ENCODE data around the gene RAB27A. TPM values are rescaled to one million over a fixed set of nuclear protein-coding genes. Genes with fewer than 3 reads are reported as not detected.

Gene RAB27A
- total RNA-seq, 1 experiment from 2014 or later, result 8.0 TPM

DNA sequence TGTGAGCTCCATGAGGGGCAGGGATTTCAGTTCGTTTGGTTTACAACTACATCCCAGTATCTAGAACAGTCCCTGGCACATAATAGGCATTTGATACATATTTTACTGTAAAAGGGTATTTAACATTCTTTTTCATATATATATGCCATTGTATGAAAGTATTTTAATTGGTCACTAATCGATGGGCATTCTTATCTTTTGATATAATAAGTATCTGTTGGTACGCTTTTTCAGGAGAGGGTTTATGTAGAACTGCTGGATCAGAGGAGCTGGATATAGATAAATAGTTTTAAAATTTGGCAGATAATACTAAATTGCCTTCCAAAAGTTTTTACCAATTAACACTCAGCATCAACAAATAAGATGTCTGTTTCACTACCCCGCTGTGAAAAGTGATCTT lies 91.9 kb downstream of the RAB27A start:
- ATAC-seq (no peak), DNase-seq (ENCODE audit: low read depth, low spot score) (no peak)
- peaks cover 12% of the 10 kb centered on the region for H3K36me3 ChIP-seq (ENCODE audit: control insufficient read depth, insufficient read depth, low read length)
- BruUV-seq (replicated peaks), result no TSS peak
- H3K9me3 ChIP-seq (ENCODE audit: control insufficient read depth, insufficient read depth, low read depth, low read length), result no peaks in the 10 kb centered on the region; the same call in 1 of the 2 replicates
- intact Hi-C loops (cut with micrococcal nuclease; ENCODE audit: unreplicated experiment), result no loop called here
- no peaks in the 10 kb centered on the region for H3K27me3 ChIP-seq (ENCODE audit: control insufficient read depth, insufficient read depth, low read length)
- in situ Hi-C loops (cut with HindIII; ENCODE audit: low pct_unique_long_range_greater_than_20kb, low sequenced_read_pairs), result no loop called here
- CTCF ChIA-PET, result interaction anchor here (0.5 kb wide), 1 partner anchor 8 kb away, joined by 11 read pairs; no protein-coding TSS in a partner anchor
- TF ChIP-seq POLR2AphosphoS5 (IDR thresholded peaks at IDR 0.05; ENCODE audit: low read depth, low read length), result no peak
- TF ChIP-seq TCF7L2 (IDR thresholded peaks at IDR 0.05; ENCODE audit: low read depth, low read length), result no peak
- H3K4me3 ChIP-seq (ENCODE audit: low read depth in 2 of 2, low read length in 2 of 2), result peak overlapping the region; percentile 74 to 98
- H3K27ac ChIP-seq (ENCODE audit: low read length), result peak overlapping the region; percentile 97
- H3K4me1 ChIP-seq (ENCODE audit: control insufficient read depth, insufficient read depth, low read length), result peaks cover 20% of the 10 kb centered on the region; the same call in 1 of the 2 replicates
- POLR2A ChIA-PET, result no interaction called here

DNA sequence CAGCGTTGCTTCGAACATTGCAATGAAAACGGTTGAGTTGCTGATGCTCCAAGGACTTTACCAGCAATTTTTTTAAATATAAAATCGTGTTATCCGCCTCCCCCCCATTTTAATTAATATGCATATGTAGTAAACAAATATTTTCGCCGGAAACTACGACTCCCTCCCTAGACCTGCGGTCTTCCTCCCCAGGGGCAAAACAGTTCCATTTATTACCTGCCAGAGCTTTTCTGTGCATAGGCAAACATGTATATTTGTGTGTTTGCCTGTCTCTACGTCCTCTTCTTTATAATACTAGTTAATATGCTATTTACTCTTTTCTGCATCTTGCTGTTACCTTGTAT lies 92.3 kb downstream of the RAB27A start:
- intact Hi-C loops (cut with micrococcal nuclease; ENCODE audit: unreplicated experiment) (no loop called here), in situ Hi-C loops (cut with HindIII; ENCODE audit: low pct_unique_long_range_greater_than_20kb, low sequenced_read_pairs) (no loop called here)
- TF ChIP-seq, protein P1, sequence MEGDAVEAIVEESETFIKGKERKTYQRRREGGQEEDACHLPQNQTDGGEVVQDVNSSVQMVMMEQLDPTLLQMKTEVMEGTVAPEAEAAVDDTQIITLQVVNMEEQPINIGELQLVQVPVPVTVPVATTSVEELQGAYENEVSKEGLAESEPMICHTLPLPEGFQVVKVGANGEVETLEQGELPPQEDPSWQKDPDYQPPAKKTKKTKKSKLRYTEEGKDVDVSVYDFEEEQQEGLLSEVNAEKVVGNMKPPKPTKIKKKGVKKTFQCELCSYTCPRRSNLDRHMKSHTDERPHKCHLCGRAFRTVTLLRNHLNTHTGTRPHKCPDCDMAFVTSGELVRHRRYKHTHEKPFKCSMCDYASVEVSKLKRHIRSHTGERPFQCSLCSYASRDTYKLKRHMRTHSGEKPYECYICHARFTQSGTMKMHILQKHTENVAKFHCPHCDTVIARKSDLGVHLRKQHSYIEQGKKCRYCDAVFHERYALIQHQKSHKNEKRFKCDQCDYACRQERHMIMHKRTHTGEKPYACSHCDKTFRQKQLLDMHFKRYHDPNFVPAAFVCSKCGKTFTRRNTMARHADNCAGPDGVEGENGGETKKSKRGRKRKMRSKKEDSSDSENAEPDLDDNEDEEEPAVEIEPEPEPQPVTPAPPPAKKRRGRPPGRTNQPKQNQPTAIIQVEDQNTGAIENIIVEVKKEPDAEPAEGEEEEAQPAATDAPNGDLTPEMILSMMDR (IDR thresholded peaks at IDR 0.05), result peak; percentile 30; the same call in 1 of the 2 replicates
- no peak for TF ChIP-seq SIN3A (IDR thresholded peaks at IDR 0.05; ENCODE audit: borderline replicate concordance, insufficient read depth, low read depth, low read length)
- Histone ChIP-seq H3K27me3 (ENCODE audit: control insufficient read depth, insufficient read depth, low read length) (no peaks in the 10 kb centered on the region), H3K27ac (ENCODE audit: low read length) (peak overlapping the region; percentile 97), H3K9me3 (ENCODE audit: control insufficient read depth, insufficient read depth, low read depth, low read length) (no peaks in the 10 kb centered on the region; the same call in 1 of the 2 replicates), H3K4me3 (ENCODE audit: low read depth in 2 of 2, low read length in 2 of 2) (peak overlapping the region; percentile 74 to 98), H3K4me1 (ENCODE audit: control insufficient read depth, insufficient read depth, low read length) (peaks cover 20% of the 10 kb centered on the region; the same call in 1 of the 2 replicates), H3K36me3 (ENCODE audit: control insufficient read depth, insufficient read depth, low read length) (peaks cover 12% of the 10 kb centered on the region)
- POLR2A ChIA-PET, result interaction anchor here (0.6 kb wide), 2 partner anchors 135 to 303 kb away, joined by 3 read pairs; no protein-coding TSS in a partner anchor
- CTCF ChIA-PET, result interaction anchor here (0.5 kb wide), 1 partner anchor 8 kb away, joined by 11 read pairs; no protein-coding TSS in a partner anchor
- BruUV-seq (replicated peaks), result no TSS peak
- DNase-seq (ENCODE audit: low read depth, low spot score), result no peak
- peak; percentile 18; the same call in 1 of the 2 replicates for ATAC-seq

GRCh38 chr15:55196458-55197361 lies 92.9 kb downstream of the RAB27A start, which contains the start of gene RSL24D1:
TSS of gene RSL24D1 (minus strand) at chr15:55196941. CDS start at chr15:55196890, 51 bp downstream.
- Histone ChIP-seq H3K27me3 (ENCODE audit: control insufficient read depth, insufficient read depth, low read length) (no peaks in the 10 kb centered on the region), H3K27ac (ENCODE audit: low read length) (peak within 1 kb of the TSS; percentile 97), H3K4me1 (ENCODE audit: control insufficient read depth, insufficient read depth, low read length) (peaks cover 20% of the 10 kb centered on the region; the same call in 1 of the 2 replicates), H3K4me3 (ENCODE audit: low read depth in 2 of 2, low read length in 2 of 2) (peak within 1 kb of the TSS; percentile 74 to 98), H3K36me3 (ENCODE audit: control insufficient read depth, insufficient read depth, low read length) (peaks cover 17% of the 10 kb centered on the region), H3K9me3 (ENCODE audit: control insufficient read depth, insufficient read depth, low read depth, low read length) (no peaks in the 10 kb centered on the region; the same call in 1 of the 2 replicates)
- ChIA-PET CTCF (interaction anchor here (0.6 kb wide), 1 partner anchor 1233 kb away, joined by 3 read pairs; no protein-coding TSS in a partner anchor), POLR2A (interaction anchor here (0.6 kb wide), 3 partner anchors 135 to 622 kb away, joined by 3 read pairs; no protein-coding TSS in a partner anchor)
- in situ Hi-C loops (cut with HindIII; ENCODE audit: low pct_unique_long_range_greater_than_20kb, low sequenced_read_pairs) (no loop called here), intact Hi-C loops (cut with micrococcal nuclease; ENCODE audit: unreplicated experiment) (no loop called here)
- 0 out of 2 replicates have a peak, but pooled peaks have one; percentile 55 for TF ChIP-seq SIN3A (IDR thresholded peaks at IDR 0.05; ENCODE audit: borderline replicate concordance, insufficient read depth, low read depth, low read length)
- TF ChIP-seq, protein P2, sequence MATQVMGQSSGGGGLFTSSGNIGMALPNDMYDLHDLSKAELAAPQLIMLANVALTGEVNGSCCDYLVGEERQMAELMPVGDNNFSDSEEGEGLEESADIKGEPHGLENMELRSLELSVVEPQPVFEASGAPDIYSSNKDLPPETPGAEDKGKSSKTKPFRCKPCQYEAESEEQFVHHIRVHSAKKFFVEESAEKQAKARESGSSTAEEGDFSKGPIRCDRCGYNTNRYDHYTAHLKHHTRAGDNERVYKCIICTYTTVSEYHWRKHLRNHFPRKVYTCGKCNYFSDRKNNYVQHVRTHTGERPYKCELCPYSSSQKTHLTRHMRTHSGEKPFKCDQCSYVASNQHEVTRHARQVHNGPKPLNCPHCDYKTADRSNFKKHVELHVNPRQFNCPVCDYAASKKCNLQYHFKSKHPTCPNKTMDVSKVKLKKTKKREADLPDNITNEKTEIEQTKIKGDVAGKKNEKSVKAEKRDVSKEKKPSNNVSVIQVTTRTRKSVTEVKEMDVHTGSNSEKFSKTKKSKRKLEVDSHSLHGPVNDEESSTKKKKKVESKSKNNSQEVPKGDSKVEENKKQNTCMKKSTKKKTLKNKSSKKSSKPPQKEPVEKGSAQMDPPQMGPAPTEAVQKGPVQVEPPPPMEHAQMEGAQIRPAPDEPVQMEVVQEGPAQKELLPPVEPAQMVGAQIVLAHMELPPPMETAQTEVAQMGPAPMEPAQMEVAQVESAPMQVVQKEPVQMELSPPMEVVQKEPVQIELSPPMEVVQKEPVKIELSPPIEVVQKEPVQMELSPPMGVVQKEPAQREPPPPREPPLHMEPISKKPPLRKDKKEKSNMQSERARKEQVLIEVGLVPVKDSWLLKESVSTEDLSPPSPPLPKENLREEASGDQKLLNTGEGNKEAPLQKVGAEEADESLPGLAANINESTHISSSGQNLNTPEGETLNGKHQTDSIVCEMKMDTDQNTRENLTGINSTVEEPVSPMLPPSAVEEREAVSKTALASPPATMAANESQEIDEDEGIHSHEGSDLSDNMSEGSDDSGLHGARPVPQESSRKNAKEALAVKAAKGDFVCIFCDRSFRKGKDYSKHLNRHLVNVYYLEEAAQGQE (IDR thresholded peaks at IDR 0.05; ENCODE audit: insufficient read depth in 1 of 2, low read depth in 2 of 2, low read length in 1 of 2), result 0 out of 4 replicates have a peak, but pooled peaks of 1 of the 2 experiments have one; percentile 4
- TF ChIP-seq POLR2AphosphoS5 (IDR thresholded peaks at IDR 0.05; ENCODE audit: low read depth, low read length), result peak; percentile 94
- 0 out of 2 replicates have a peak, but pooled peaks have one; percentile 43 for TF ChIP-seq TCF7L2 (IDR thresholded peaks at IDR 0.05; ENCODE audit: low read depth, low read length)
- TF ChIP-seq, protein P1 (IDR thresholded peaks at IDR 0.05), result peak; percentile 69
- BruUV-seq (replicated peaks), result TSS peak; percentile 86
- DNase-seq (ENCODE audit: low read depth, low spot score), result peak; percentile 98
- peak; percentile 99 for ATAC-seq
